Middle frontal gyrus (tissue), 1 donor: ENCODE measurements around the gene NECTIN1.

ENCODE experiments used
- DNase-seq: peaks from one replicate; pipeline ENCODE4 v3.0.0-alpha.2; 2015; ENCODE audit warnings: low spot score; ENCODE audit errors: extremely low spot score

Gene NECTIN1

DNA sequence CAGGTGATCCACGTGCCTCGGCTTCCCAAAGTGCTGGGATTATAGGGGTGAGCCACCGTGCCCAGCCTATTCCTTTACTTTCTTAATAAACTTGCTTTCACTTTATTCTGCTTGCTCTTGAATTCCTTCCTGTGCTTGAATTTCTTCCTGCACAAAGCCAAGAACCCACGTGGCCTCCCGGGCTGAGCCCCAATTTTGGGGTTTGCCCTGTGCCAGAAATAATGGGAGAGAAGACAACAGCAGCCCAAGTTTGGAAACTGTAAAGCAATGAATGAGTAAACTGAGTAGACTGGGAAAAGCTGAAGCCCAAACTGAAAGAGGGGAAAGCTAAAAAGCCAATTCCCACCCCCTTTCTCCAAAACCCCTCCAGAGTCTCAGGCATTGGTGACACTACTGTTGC is 136.4 kb downstream of the NECTIN1 start:
- no peak for DNase-seq

DNA sequence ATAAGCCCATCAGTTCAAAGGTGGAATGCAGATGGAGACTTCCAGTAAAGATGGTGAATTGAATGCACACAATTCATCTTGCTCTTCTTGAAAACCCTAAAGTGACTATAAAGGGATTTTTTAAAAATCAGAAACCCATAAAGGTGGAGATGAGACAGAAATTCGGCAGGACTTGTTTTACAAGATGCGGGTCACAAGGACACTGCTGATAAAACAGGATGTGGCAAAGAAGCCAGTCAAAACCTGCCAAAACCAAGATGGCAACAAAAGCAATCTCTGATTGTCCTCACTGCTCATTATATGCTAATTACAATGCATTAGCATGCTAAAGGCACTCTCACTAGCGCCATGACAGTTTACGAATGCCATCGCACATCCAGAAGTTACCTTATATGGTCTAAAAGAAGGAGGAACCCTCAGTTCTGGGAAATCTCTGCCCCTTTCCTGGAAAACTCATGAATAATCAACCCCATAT is 137.1 kb downstream of the NECTIN1 start:
- DNase-seq, result no peak

DNA sequence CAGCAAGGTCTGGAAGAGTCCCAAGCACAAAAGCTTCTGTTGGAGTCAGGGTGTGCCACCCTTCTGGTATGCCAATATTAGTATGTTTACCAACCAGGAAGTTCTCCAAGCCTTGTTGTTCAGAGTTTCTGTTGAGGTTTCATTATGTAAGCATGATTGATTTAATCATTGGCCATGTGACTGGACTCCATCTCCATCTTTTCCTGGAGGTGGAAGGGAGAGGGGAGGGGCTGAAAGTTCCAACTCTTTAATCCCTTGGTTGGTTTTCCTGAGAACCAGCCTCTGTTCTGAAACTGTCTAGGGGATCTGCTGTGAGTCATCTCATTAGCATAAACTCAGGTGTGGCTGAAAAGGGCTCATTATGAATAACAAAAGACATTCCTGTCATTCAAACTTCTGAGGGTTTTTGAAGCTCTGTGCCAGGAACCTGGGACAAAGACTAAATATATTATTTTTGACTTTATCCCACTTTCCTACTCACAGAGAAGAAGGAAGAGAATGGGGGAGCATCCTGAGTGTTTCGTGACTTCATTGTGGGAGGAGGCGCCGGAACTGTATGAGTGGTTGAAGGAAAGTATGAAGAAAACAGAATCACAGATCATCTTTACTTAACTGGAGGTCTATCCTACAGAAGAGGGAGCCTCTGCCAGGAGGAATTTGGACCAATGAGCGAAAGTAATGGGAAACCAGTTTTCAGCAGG is 138.2 kb downstream of the NECTIN1 start:
- DNase-seq, result no peak

DNA sequence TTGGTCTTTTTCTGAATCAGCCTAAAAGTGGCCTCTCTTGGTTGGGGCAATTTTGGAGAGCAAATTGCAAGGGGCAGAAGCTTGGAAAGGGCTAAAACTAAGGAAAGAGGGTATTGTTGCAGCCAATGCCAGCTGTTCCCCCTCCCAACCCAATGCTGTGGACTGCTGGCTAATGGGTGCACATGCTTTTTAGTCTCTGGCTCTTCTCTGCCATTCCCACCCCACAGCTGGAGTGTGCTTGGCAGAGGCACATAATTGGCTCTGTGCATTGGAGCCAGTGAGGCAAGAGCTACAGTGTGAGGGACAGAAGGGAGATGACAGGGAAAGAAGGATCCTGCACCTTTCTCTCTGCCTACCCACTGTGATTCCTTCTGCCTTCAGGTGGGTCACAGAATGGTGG is 140.0 kb downstream of the NECTIN1 start:
- no peak for DNase-seq
